KOPT-K1 (cell line): Measurements from ENCODE around the gene WWC2.
"Not testable (repeated sequence)": the region's sequence is repeated elsewhere in the genome, so short reads cannot be mapped to it uniquely, and the experiment has no call there.

Experiments
- H3K27ac ChIP-seq: fragments of 200-600 bp; sonication (generic); 2 replicates; pipeline ENCODE4 v1.5.1; 2016; ENCODE audit warnings: antibody characterized with exemption, mild to moderate bottlenecking, low read depth, low read length; ENCODE audit not compliant: poor library complexity, severe bottlenecking
- H3K36me3 ChIP-seq: fragments of 200-600 bp; sonication (generic); 2 replicates; pipeline ENCODE4 v1.5.1; 2017; ENCODE audit warnings: antibody characterized with exemption, mild to moderate bottlenecking, low read length, moderate library complexity; ENCODE audit not compliant: insufficient read depth
- H3K9me3 ChIP-seq: fragments of 200-600 bp; sonication (generic); 2 replicates; pipeline ENCODE4 v1.5.1; 2017; ENCODE audit warnings: antibody characterized with exemption, low read length, mild to moderate bottlenecking; ENCODE audit not compliant: insufficient read depth, poor library complexity, severe bottlenecking

Gene WWC2

GRCh38 chr4:183185559-183185958, 86.5 kb downstream of the WWC2 start:
- Histone ChIP-seq H3K9me3 (no peaks in the 10 kb centered on the region), H3K36me3 (no peaks in the 10 kb centered on the region), H3K27ac (no peak overlapping the region)

GRCh38 chr4:183186813-183187212, 87.8 kb downstream of the WWC2 start:
- H3K36me3 ChIP-seq, result no peaks in the 10 kb centered on the region
- H3K9me3 ChIP-seq, result no peaks in the 10 kb centered on the region
- no peak overlapping the region for H3K27ac ChIP-seq

GRCh38 chr4:183190900-183191527, 92.0 kb downstream of the WWC2 start:
- Histone ChIP-seq H3K36me3 (no peaks in the 10 kb centered on the region), H3K9me3 (no peaks in the 10 kb centered on the region), H3K27ac (no peak overlapping the region)

GRCh38 chr4:183191630-183192029, 92.6 kb downstream of the WWC2 start:
- no peaks in the 10 kb centered on the region for H3K36me3 ChIP-seq
- H3K9me3 ChIP-seq, result no peaks in the 10 kb centered on the region
- no peak overlapping the region for H3K27ac ChIP-seq

- Histone ChIP-seq H3K9me3 (no peaks in the 10 kb centered on the region), H3K27ac (no peak overlapping the region), H3K36me3 (no peaks in the 10 kb centered on the region)
Observed at GRCh38 chr4:183192571-183192970, 93.5 kb downstream of the WWC2 start.

- H3K27ac ChIP-seq, H3K36me3 ChIP-seq, H3K9me3 ChIP-seq: not testable (repeated sequence)
Observed at GRCh38 chr4:183193730-183194338, 94.8 kb downstream of the WWC2 start.

GRCh38 chr4:183195534-183195933, 96.5 kb downstream of the WWC2 start:
- Histone ChIP-seq H3K27ac (no peak overlapping the region), H3K9me3 (no peaks in the 10 kb centered on the region), H3K36me3 (no peaks in the 10 kb centered on the region)

- Histone ChIP-seq H3K9me3 (no peaks in the 10 kb centered on the region), H3K27ac (no peak overlapping the region), H3K36me3 (no peaks in the 10 kb centered on the region)
Observed at GRCh38 chr4:183197140-183197539, 98.1 kb downstream of the WWC2 start.

- no peaks in the 10 kb centered on the region for H3K9me3 ChIP-seq
- H3K36me3 ChIP-seq, result no peaks in the 10 kb centered on the region
- H3K27ac ChIP-seq, result no peak overlapping the region
Observed at GRCh38 chr4:183200453-183200852, 101.4 kb downstream of the WWC2 start.

GRCh38 chr4:183201331-183201730, 102.3 kb downstream of the WWC2 start:
- H3K9me3 ChIP-seq, result no peaks in the 10 kb centered on the region
- H3K36me3 ChIP-seq, result no peaks in the 10 kb centered on the region
- no peak overlapping the region for H3K27ac ChIP-seq

GRCh38 chr4:183202523-183202922, 103.5 kb downstream of the WWC2 start:
- Histone ChIP-seq H3K9me3 (no peaks in the 10 kb centered on the region), H3K27ac (no peak overlapping the region), H3K36me3 (no peaks in the 10 kb centered on the region)

GRCh38 chr4:183204793-183205192, 105.7 kb downstream of the WWC2 start:
- Histone ChIP-seq H3K9me3 (no peaks in the 10 kb centered on the region), H3K27ac (no peak overlapping the region), H3K36me3 (no peaks in the 10 kb centered on the region)

GRCh38 chr4:183205193-183205592, 106.1 kb downstream of the WWC2 start:
- H3K9me3 ChIP-seq, result no peaks in the 10 kb centered on the region
- H3K36me3 ChIP-seq, result no peaks in the 10 kb centered on the region
- H3K27ac ChIP-seq, result no peak overlapping the region

GRCh38 chr4:183205709-183206108, 106.7 kb downstream of the WWC2 start:
- Histone ChIP-seq H3K27ac (no peak overlapping the region), H3K9me3 (no peaks in the 10 kb centered on the region)

GRCh38 chr4:183211533-183211932, 112.5 kb downstream of the WWC2 start:
- Histone ChIP-seq H3K9me3 (no peaks in the 10 kb centered on the region), H3K36me3 (no peaks in the 10 kb centered on the region), H3K27ac (no peak overlapping the region)

More at GRCh38 chr4:183205709-183206108, 106.7 kb downstream of the WWC2 start:
- no peaks in the 10 kb centered on the region for H3K36me3 ChIP-seq

GRCh38 chr4:183213996-183214395, 114.9 kb downstream of the WWC2 start:
- Histone ChIP-seq H3K27ac (no peak overlapping the region), H3K36me3 (no peaks in the 10 kb centered on the region), H3K9me3 (no peaks in the 10 kb centered on the region)
